SK-N-SH (cell line): Measurements from ENCODE around the gene MGAT5. TPM values are rescaled to one million over a fixed set of nuclear protein-coding genes. Genes with fewer than 3 reads are reported as not detected.

ENCODE experiments used
- CTCF ChIA-PET: fragments of 300-600, 350-600 bp; formaldehyde crosslinking; extraction: SDS; loops from one replicate; lab custom pipeline; 2021; lab: Yijun Ruan, JAX
- POLR2A ChIA-PET: fragments of 350-600 bp; sonication (Branson Sonifier 250); formaldehyde crosslinking; extraction: SDS; loops from one replicate; lab custom pipeline; 2020; ENCODE audit warnings: antibody characterized with exemption, inconsistent platforms; lab: Yijun Ruan, JAX
- DNase-seq: peaks from one replicate; pipeline ENCODE4 v3.0.0; 2012
- H2AFZ ChIP-seq: fragments of 200-600 bp; sonication (generic); 2 replicates; pipeline ENCODE4 v1.8.1; 2016; ENCODE audit warnings: antibody characterized with exemption, mild to moderate bottlenecking, low read depth
- H3F3A ChIP-seq: fragments of 200-600 bp; sonication (generic); replicated peaks from 2 replicates; pipeline ENCODE3; 2016; ENCODE audit warnings: antibody characterized with exemption, mild to moderate bottlenecking; ENCODE audit not compliant: insufficient read depth
- H3K27ac ChIP-seq, 2 experiments: fragments of 200-500 bp in 1 of 2; fragments of 200-600 bp in 1 of 2; sonication (Bioruptor generic) in 1 of 2; sonication (generic), shearing (Covaris generic) in 1 of 2; 2 replicates each; pipeline versions ENCODE4 v1.5.1 to v1.6.1; 2014 to 2016; ENCODE audit warnings: low read depth in 2 of 2, inconsistent platforms in 1 of 2, low read length in 1 of 2, mild to moderate bottlenecking in 1 of 2, mixed read lengths in 1 of 2
- H3K27me3 ChIP-seq: fragments of 200-600 bp; sonication (generic), shearing (Covaris generic); 2 replicates; pipeline ENCODE4 v1.6.1; 2016; ENCODE audit warnings: mixed run types; ENCODE audit not compliant: insufficient read depth
- H3K36me3 ChIP-seq, 2 experiments: fragments of 200-500 bp in 1 of 2; fragments of 200-600 bp in 1 of 2; sonication (Bioruptor generic) in 1 of 2; sonication (generic) in 1 of 2; replicated peaks in 1 of 2; 2 replicates each; pipeline versions ENCODE3 to v1.5.1; 2014 to 2016; ENCODE audit warnings: low read length in 1 of 2, mild to moderate bottlenecking in 1 of 2; ENCODE audit not compliant: insufficient read depth in 2 of 2, control insufficient read depth in 1 of 2
- H3K4me1 ChIP-seq, 2 experiments: fragments of 200-500 bp in 1 of 2; fragments of 200-600 bp in 1 of 2; sonication (Bioruptor generic) in 1 of 2; sonication (generic), shearing (Covaris generic) in 1 of 2; 2 replicates each; pipeline versions ENCODE4 v1.5.1 to v1.6.1; 2014 to 2016; ENCODE audit warnings: low read depth in 1 of 2, low read length in 1 of 2, mixed run types in 1 of 2; ENCODE audit not compliant: insufficient read depth in 2 of 2, control insufficient read depth in 1 of 2
- H3K4me2 ChIP-seq: fragments of 200-600 bp; sonication (generic), shearing (Covaris generic); 2 replicates; pipeline ENCODE4 v1.6.1; 2017; ENCODE audit warnings: mixed run types
- H3K4me3 ChIP-seq, 2 experiments: fragments of 200-500 bp in 1 of 2; fragments of 200-600 bp in 1 of 2; sonication (Bioruptor generic) in 1 of 2; sonication (generic), shearing (Covaris generic) in 1 of 2; 2 replicates each; pipeline versions ENCODE4 v1.5.1 to v1.8.1; 2014 to 2016; ENCODE audit warnings: low read depth in 2 of 2, inconsistent platforms in 1 of 2, low read length in 1 of 2, mild to moderate bottlenecking in 1 of 2, mixed read lengths in 1 of 2, moderate library complexity in 1 of 2
- H3K79me2 ChIP-seq: fragments of 200-600 bp; sonication (generic); 2 replicates; pipeline ENCODE4 v1.8.1; 2017; ENCODE audit warnings: mild to moderate bottlenecking; ENCODE audit not compliant: insufficient read depth
- H3K9ac ChIP-seq: fragments of 200-600 bp; sonication (generic); 2 replicates; pipeline ENCODE4 v1.6.1; 2017; ENCODE audit warnings: mixed run types
- H3K9me2 ChIP-seq: fragments of 200-600 bp; sonication (generic); 2 replicates; pipeline ENCODE4 v1.6.1; 2017; ENCODE audit warnings: mixed run types
- H3K9me3 ChIP-seq: fragments of 200-600 bp; sonication (generic); 2 replicates; pipeline ENCODE4 v1.6.1; 2017; ENCODE audit warnings: mixed run types, mild to moderate bottlenecking, moderate library complexity
- H4K20me1 ChIP-seq: fragments of 200-600 bp; sonication (generic); 2 replicates; pipeline ENCODE4 v1.6.1; 2017; ENCODE audit warnings: mild to moderate bottlenecking, mixed run types; ENCODE audit not compliant: insufficient read depth
- EZH2phosphoT487 ChIP-seq: fragments of 200-600 bp; sonication (generic); IDR thresholded peaks from 2 replicates; pipeline ENCODE4 v1.6.1; 2017; ENCODE audit warnings: low read depth, mixed run types, mild to moderate bottlenecking, antibody characterized with exemption, moderate library complexity, borderline replicate concordance
- FOXJ3 ChIP-seq: sonication (generic); formaldehyde crosslinking; IDR thresholded peaks from 2 replicates; pipeline ENCODE4 v1.5.1; 2020; ENCODE audit warnings: mild to moderate bottlenecking, missing genetic modification reagents
- FOXM1 ChIP-seq: IDR thresholded peaks from 2 replicates; pipeline ENCODE4 v1.4.0; 2012; ENCODE audit warnings: low read depth, mild to moderate bottlenecking
- GABPA ChIP-seq: IDR thresholded peaks from 2 replicates; pipeline ENCODE4 v1.4.0; 2012; ENCODE audit warnings: low read depth, mild to moderate bottlenecking
- IRF3 ChIP-seq: fragments of 150-350 bp; IDR thresholded peaks from 2 replicates; pipeline ENCODE4 v1.6.1; 2016; ENCODE audit warnings: mild to moderate bottlenecking, low read depth, low read length
- MAX ChIP-seq: IDR thresholded peaks from 2 replicates; pipeline ENCODE4 v1.4.0; 2012; ENCODE audit warnings: low read depth
- MEF2A ChIP-seq: IDR thresholded peaks from 2 replicates; pipeline ENCODE4 v1.4.0; 2012; ENCODE audit warnings: low read depth, borderline replicate concordance
- NFIC ChIP-seq: IDR thresholded peaks from 2 replicates; pipeline ENCODE4 v1.4.0; 2012; ENCODE audit warnings: borderline replicate concordance
- POLR2AphosphoS5 ChIP-seq: IDR thresholded peaks from 2 replicates; pipeline ENCODE4 v1.6.1; 2012; ENCODE audit warnings: low read depth, low read length
- RCOR1 ChIP-seq: fragments of 150-350 bp; IDR thresholded peaks from 2 replicates; pipeline ENCODE4 v1.6.1; 2017; ENCODE audit warnings: antibody characterized with exemption, low read length
- REST ChIP-seq: IDR thresholded peaks from 2 replicates; pipeline ENCODE4 v1.6.1; 2012; ENCODE audit warnings: mild to moderate bottlenecking, low read depth, low read length, moderate library complexity
- RFX5 ChIP-seq: IDR thresholded peaks from 2 replicates; pipeline ENCODE4 v1.6.1; 2012; ENCODE audit warnings: mild to moderate bottlenecking, improper control_type of control experiment, low read length
- SIN3A ChIP-seq: IDR thresholded peaks from 2 replicates; pipeline ENCODE4 v1.6.1; 2012; ENCODE audit warnings: low read depth, mild to moderate bottlenecking, low read length, moderate library complexity, borderline replicate concordance
- SMC3 ChIP-seq: IDR thresholded peaks from 2 replicates; pipeline ENCODE4 v1.6.1; 2012; ENCODE audit warnings: low read depth, low read length, improper control_type of control experiment
- TCF12 ChIP-seq: IDR thresholded peaks from 2 replicates; pipeline ENCODE4 v1.4.0; 2012
- USF1 ChIP-seq: IDR thresholded peaks from 2 replicates; pipeline ENCODE4 v1.4.0; 2012; ENCODE audit warnings: low read depth, borderline replicate concordance
- USF2 ChIP-seq: fragments of 150-350 bp; IDR thresholded peaks from 2 replicates; pipeline ENCODE4 v1.6.1; 2017; ENCODE audit warnings: antibody characterized with exemption, low read length, low read depth, borderline replicate concordance
- YY1 ChIP-seq: IDR thresholded peaks from 2 replicates; pipeline ENCODE4 v1.4.0; 2012; ENCODE audit warnings: low read depth, mild to moderate bottlenecking
- ZBTB33 ChIP-seq: IDR thresholded peaks from 2 replicates; pipeline ENCODE4 v1.4.0; 2012; ENCODE audit warnings: low read depth, borderline replicate concordance
- WGBS: methylation state at CpG from one replicate; pipeline ENCODE4 v1.1.6; 2017; ENCODE audit warnings: low lambda C conversion rate; 5-methylcytosine and 5-hydroxymethylcytosine counted together
- polyA plus RNA-seq, 3 experiments: library from polyadenylated mRNA; depleted of rRNA; stranded (reverse); fragments of >200 nt; gene quantifications; 2 replicates each; pipeline ENCODE4 v1.2.3, GENCODE V29; 2012

Gene MGAT5
- polyA plus RNA-seq, 1 of the 3 experiments (the other 2 are of a cell fraction): 18.2 TPM

- H3F3A ChIP-seq: no peaks in the 10 kb centered on the region
- H3K27ac ChIP-seq: peak overlapping the region in 1 of 2 experiments; percentile 50; a peak in 2 of 4 replicates
- H3K9ac ChIP-seq: no peak overlapping the region
- DNase-seq: no peak
- H3K27me3 ChIP-seq: no peaks in the 10 kb centered on the region
- TF ChIP-seq TCF12: no peak
- TF ChIP-seq MAX: no peak
- TF ChIP-seq USF2: no peak
- no peak for TF ChIP-seq RCOR1
- TF ChIP-seq FOXM1: no peak
- TF ChIP-seq REST: no peak
- TF ChIP-seq EZH2phosphoT487: no peak
- no peak for TF ChIP-seq GABPA
- TF ChIP-seq POLR2AphosphoS5: no peak
- no peak for TF ChIP-seq IRF3
- no peak for TF ChIP-seq NFIC
- TF ChIP-seq MEF2A: no peak
- no peak for TF ChIP-seq ZBTB33
- TF ChIP-seq USF1: no peak
- TF ChIP-seq FOXJ3 (CRISPR knock-in tag): no peak
- no peak for TF ChIP-seq YY1
- no peak for TF ChIP-seq SIN3A
- TF ChIP-seq SMC3: no peak
- no peak for TF ChIP-seq RFX5
- POLR2A ChIA-PET: no interaction called here
- H3K4me3 ChIP-seq: no peak overlapping the region
- WGBS: 72% methylated on average over 5 of the region's 5 CpGs
- H3K9me3 ChIP-seq: no peaks in the 10 kb centered on the region
- H3K79me2 ChIP-seq: no peaks in the 10 kb centered on the region
- no peaks in the 10 kb centered on the region for H3K9me2 ChIP-seq
- H4K20me1 ChIP-seq: no peaks in the 10 kb centered on the region
- CTCF ChIA-PET: interaction anchor here (0.7 to 3.1 kb wide), 3 partner anchors 36 to 169 kb away, joined by 3 to 11 read pairs (median 3); no protein-coding TSS in a partner anchor
- no peak overlapping the region for H2AFZ ChIP-seq
- H3K4me1 ChIP-seq: peaks cover 0 to 30% of the 10 kb centered on the region in 2 experiments; a peak in 2 of 4 replicates
- no peaks in the 10 kb centered on the region for H3K36me3 ChIP-seq
- no peak overlapping the region for H3K4me2 ChIP-seq
Measured at GRCh38 chr2:134281815-134282419, 28.0 kb downstream of the MGAT5 start.
